BLaER1 (cell line): ENCODE data around the gene SNN.
A peak's percentile ranks its signal among the peaks of the same experiment; 100 is the strongest.

Experiments used
- H3K27ac ChIP-seq: shearing (Covaris generic); formaldehyde crosslinking; 2 replicates; pipeline ENCODE4 v1.8.1; 2022
- H3K27me3 ChIP-seq: shearing (Covaris generic); formaldehyde crosslinking; 2 replicates; pipeline ENCODE4 v1.8.1; 2022
- H3K36me3 ChIP-seq: shearing (Covaris generic); formaldehyde crosslinking; 2 replicates; pipeline ENCODE4 v1.8.1; 2022
- H3K4me1 ChIP-seq: shearing (Covaris generic); formaldehyde crosslinking; 2 replicates; pipeline ENCODE4 v1.8.1; 2022
- H3K4me2 ChIP-seq: shearing (Covaris generic); formaldehyde crosslinking; 2 replicates; pipeline ENCODE4 v1.8.1; 2022
- H3K4me3 ChIP-seq: shearing (Covaris generic); formaldehyde crosslinking; 2 replicates; pipeline ENCODE4 v1.8.1; 2022
- H3K9ac ChIP-seq: shearing (Covaris generic); formaldehyde crosslinking; 2 replicates; pipeline ENCODE4 v1.8.1; 2022
- H3K9me3 ChIP-seq: shearing (Covaris generic); formaldehyde crosslinking; 2 replicates; pipeline ENCODE4 v1.8.1; 2022
- H4K20me1 ChIP-seq: shearing (Covaris generic); formaldehyde crosslinking; 2 replicates; pipeline ENCODE4 v1.8.1; 2022
- Cebpa-rat ChIP-seq: shearing (Covaris generic); IDR thresholded peaks from 2 replicates; pipeline ENCODE4 v1.8.1; 2022

SNN gene

DNA sequence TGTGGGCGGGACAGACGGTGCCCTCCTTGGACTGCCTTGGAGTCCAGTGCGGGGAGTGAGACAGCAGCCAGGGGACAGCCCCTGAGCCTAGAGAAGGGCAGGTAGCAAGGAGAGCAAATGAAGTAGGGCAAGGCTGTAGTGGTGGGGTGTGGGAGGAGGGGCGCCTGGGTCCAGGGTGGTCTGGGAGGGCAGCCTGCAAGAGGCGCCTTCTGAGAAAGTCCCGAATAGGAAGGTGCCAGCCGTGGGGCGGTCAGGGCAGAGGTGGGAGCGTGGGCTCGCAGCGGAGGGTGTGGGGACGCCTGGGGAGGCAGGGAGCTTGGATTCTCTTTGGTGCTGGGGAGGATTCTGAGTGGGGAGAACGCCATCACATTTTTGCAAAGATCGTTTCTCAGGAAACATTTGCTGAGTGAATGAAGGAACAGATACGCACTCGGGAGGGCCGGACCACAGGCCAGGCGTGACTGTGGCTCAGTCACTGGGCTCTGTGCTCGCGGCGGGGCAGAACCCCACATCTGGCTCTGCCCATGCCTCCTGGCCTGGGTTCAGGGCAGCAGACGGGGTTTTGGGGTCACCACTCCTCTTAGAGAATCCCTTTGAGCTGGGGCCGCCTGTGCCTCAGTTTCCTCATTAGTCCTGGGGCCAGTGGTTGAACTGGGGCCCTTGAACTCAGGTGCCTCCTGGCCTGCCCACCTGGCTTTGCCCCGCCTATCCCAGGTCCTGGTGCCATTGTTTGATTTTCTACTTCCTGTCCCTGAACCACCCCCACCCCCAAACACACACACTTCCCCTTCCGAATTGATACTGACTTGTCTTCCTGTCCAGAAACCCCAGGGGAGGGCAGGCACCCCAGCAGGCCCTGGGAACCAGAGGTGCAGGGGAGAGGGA, 4.2 kb downstream of the SNN start:
- Histone ChIP-seq H3K27me3 (no peaks in the 10 kb centered on the region), H3K4me3 (peak overlapping the region; percentile 97), H3K9ac (peak overlapping the region; percentile 90), H3K4me2 (peak overlapping the region; percentile 98), H3K4me1 (peaks cover 91% of the 10 kb centered on the region), H4K20me1 (peaks cover 88% of the 10 kb centered on the region), H3K9me3 (no peaks in the 10 kb centered on the region), H3K36me3 (peaks cover 37% of the 10 kb centered on the region), H3K27ac (peak overlapping the region; percentile 90)
- no peak for TF ChIP-seq Cebpa-rat

DNA sequence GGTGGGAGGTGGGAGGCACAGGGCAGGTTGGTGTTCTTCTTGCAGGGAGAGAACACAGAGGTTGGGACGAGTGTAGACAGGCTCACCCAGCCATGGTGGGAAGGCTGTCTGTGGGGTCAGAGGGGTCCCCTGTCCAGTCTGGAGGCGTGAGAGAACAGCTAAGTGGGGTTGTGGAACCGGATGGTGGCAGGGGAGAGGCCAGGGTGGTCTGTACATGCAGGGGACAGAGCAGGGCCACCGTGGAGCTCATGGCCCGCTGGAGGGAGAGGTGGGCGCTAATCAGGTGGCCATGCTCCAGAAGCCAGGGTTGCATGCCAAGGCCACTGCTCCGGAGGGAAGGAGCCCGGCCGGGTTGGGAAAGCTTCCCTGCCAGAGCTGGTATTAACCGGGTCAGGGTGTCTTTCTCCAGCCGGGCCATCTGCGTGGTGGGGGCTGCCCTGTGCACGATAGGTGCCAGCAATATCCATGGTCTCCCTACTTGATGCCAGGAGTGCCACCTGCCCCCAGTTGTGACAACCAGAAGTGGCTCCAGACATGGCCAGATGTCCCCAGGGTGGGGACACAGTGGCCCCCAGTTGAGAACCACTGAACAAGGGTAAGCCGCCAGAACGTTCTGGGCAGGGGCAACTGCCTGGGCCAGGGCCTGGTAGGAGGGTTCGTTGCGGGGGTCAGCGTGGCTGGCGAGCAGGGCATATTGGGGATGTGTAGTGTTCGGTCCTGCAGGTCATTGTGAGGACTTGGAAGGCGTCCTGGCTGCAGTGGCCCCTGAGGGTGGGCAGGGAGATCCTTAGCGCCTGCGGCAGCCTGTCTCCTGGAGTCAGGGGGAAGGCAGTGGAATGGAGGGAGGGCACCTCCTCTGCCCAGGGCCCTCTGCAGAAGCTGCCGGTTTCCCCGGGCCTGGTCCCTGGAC, 5.1 kb downstream of the SNN start:
- no peaks in the 10 kb centered on the region for H3K27me3 ChIP-seq
- peaks cover 46% of the 10 kb centered on the region for H3K36me3 ChIP-seq
- H3K27ac ChIP-seq: peak overlapping the region; percentile 90
- no peak for TF ChIP-seq Cebpa-rat
- peaks cover 94% of the 10 kb centered on the region for H3K4me1 ChIP-seq
- H3K9me3 ChIP-seq: no peaks in the 10 kb centered on the region
- H3K4me3 ChIP-seq: peak overlapping the region; percentile 97; the same call in 1 of the 2 replicates
- peak overlapping the region; percentile 98 for H3K4me2 ChIP-seq
- H4K20me1 ChIP-seq: peaks cover 97% of the 10 kb centered on the region
- H3K9ac ChIP-seq: peak overlapping the region; percentile 90

- Histone ChIP-seq H3K4me1 (peaks cover 100% of the 10 kb centered on the region), H3K27ac (peak overlapping the region; percentile 90), H3K4me3 (no peak overlapping the region), H3K9ac (peak overlapping the region; percentile 90), H3K9me3 (no peaks in the 10 kb centered on the region), H3K27me3 (no peaks in the 10 kb centered on the region), H3K4me2 (peak overlapping the region; percentile 98), H3K36me3 (peaks cover 54% of the 10 kb centered on the region), H4K20me1 (peaks cover 100% of the 10 kb centered on the region)
- TF ChIP-seq Cebpa-rat: no peak
These were observed 6.0 kb downstream of the SNN start for GRCh38 chr16:11674001-11674817.

DNA sequence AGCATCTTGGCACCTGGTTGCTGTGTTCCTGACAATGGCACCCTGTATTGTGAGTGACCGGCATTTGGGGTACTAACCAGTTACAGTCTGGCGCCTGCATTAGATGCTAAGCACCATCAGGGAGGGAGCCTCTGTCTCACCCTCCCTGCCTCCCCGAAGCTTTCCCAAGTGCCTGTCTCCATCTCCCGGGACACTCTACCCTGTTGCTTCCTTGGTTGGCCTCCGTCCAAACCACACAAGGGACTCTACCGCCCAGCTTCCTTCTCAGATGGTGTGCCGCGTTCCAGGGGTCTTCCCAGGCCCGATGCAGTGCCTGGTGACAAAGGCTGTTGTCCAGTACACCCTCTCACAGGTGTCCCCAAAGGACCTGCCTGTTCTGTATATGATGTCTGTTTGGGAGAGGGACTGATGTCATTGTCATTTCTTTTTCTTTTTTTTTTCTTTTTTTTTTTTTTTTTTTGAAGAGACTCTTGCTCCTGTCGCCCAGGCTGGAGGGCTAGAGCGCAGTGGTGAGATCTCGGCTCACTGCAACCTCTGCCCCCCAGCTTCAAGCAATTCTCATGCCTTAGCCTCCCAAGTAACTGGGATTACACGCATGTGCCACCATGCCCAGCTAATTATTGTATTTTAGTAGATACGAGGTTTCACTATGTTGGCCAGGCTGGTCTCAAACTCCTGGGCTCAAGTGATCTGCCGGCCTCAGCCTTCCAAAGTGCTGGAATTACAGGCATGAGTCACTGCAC, 6.7 kb downstream of the SNN start:
- no peak for TF ChIP-seq Cebpa-rat
- peaks cover 100% of the 10 kb centered on the region for H4K20me1 ChIP-seq
- peak overlapping the region; percentile 90; the same call in 1 of the 2 replicates for H3K27ac ChIP-seq
- peak overlapping the region; percentile 40; the same call in 1 of the 2 replicates for H3K9ac ChIP-seq
- H3K4me2 ChIP-seq: peak overlapping the region; percentile 98
- H3K27me3 ChIP-seq: no peaks in the 10 kb centered on the region
- no peak overlapping the region for H3K4me3 ChIP-seq
- peaks cover 100% of the 10 kb centered on the region for H3K4me1 ChIP-seq
- H3K9me3 ChIP-seq: no peaks in the 10 kb centered on the region
- H3K36me3 ChIP-seq: peaks cover 62% of the 10 kb centered on the region

- Histone ChIP-seq H3K4me3 (no peak overlapping the region), H3K9me3 (no peaks in the 10 kb centered on the region), H3K9ac (0 out of 2 replicates have a peak overlapping the region, but pooled peaks have one; percentile 56), H3K27me3 (no peaks in the 10 kb centered on the region), H4K20me1 (peaks cover 100% of the 10 kb centered on the region), H3K27ac (0 out of 2 replicates have a peak overlapping the region, but pooled peaks have one; percentile 73), H3K4me1 (peaks cover 100% of the 10 kb centered on the region), H3K4me2 (peak overlapping the region; percentile 98), H3K36me3 (peaks cover 70% of the 10 kb centered on the region)
- TF ChIP-seq Cebpa-rat: no peak
These were observed 7.6 kb downstream of the SNN start for GRCh38 chr16:11675561-11676511.

GRCh38 chr16:11676799-11677198, 8.5 kb downstream of the SNN start:
- peaks cover 74% of the 10 kb centered on the region for H3K36me3 ChIP-seq

DNA sequence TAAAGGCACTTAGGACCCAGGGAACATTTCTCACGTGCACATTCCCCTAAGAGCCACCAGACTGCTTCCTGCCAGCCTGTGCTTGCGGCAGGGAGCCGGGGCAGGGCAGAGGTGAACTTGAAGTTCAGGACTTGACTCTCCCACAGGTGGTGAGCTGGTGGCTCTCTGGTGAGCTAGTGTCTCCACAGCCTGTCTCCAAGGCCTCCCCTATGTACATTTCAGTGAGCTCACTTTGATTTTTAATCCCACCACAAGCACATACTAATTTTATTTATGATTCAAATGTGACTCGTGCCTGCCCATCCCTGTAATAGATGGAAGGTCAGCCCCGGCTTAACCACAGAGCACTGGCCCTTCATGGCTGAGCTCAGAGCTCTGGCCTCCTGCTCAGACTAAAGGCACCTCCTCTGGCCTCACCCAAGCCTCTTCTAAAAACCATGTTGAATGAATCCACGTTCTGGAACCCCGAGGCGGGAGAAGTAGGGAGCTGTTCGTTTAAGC, 9.2 kb downstream of the SNN start:
- TF ChIP-seq Cebpa-rat: no peak
- peak overlapping the region; percentile 98 for H3K4me2 ChIP-seq
- H3K9ac ChIP-seq: peak overlapping the region; percentile 56
- H3K4me3 ChIP-seq: peak overlapping the region; percentile 36; the same call in 1 of the 2 replicates
- no peaks in the 10 kb centered on the region for H3K27me3 ChIP-seq
- H3K27ac ChIP-seq: peak overlapping the region; percentile 73
- H3K9me3 ChIP-seq: no peaks in the 10 kb centered on the region
- peaks cover 100% of the 10 kb centered on the region for H4K20me1 ChIP-seq
- H3K4me1 ChIP-seq: peaks cover 100% of the 10 kb centered on the region
- peaks cover 74% of the 10 kb centered on the region for H3K36me3 ChIP-seq

More at GRCh38 chr16:11676799-11677198, 8.5 kb downstream of the SNN start:
- peak overlapping the region; percentile 56 for H3K9ac ChIP-seq
- no peak for TF ChIP-seq Cebpa-rat
- H3K27ac ChIP-seq: peak overlapping the region; percentile 73
- peaks cover 100% of the 10 kb centered on the region for H3K4me1 ChIP-seq
- H4K20me1 ChIP-seq: peaks cover 100% of the 10 kb centered on the region
- peak overlapping the region; percentile 98 for H3K4me2 ChIP-seq
- no peak overlapping the region; the same call in 1 of the 2 replicates for H3K4me3 ChIP-seq
- no peaks in the 10 kb centered on the region for H3K9me3 ChIP-seq
- H3K27me3 ChIP-seq: no peaks in the 10 kb centered on the region
